Ramos (cell line): ENCODE measurements around the gene COL23A1.

Source experiments
- in situ Hi-C: fragments of 300-500 bp; cut with MboI; formaldehyde crosslinking; loops from one replicate; pipeline ENCODE4 v1.14.3; 2022; ENCODE audit warnings: low sequenced_read_pairs; ENCODE audit not compliant: unreplicated experiment

Gene COL23A1

DNA sequence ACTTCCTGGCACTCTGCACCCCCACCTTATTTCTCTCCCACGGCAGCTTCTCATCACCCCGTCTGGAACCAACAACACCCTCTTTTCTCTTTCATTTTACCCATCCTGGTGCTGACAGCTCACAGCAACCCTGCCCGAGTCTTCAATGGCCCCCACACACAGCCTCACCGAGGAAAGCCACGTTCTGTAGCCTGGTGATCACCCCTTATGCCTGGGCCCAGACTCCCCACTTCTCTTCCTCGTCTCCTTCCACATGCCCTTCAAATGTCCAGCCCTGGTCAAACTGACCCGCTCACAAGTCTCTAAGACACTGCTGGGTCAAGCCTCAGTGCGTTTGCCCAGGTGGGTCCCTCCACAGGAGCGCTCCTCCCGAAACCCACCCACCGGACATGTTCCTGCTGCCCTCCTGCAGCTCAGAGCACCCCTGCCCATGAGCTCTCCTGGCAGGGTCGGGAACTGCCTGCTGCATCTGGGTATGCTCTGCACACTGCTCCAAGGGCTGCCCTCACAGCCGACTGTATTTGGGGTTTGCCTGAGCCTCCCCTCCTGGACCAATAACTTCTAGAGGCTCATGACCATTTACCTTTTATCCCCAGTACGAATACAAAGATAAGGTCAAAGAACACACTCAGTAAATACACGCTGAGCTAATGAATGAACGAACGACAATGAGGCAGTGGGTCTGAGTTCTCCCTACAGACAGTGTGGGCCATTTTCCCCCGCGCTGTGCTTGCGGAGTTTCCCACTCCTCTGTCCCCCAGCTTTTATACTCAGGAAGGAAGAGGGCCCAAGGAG is 202.9 kb downstream of the COL23A1 start:
- in situ Hi-C loops, result no loop called here

DNA sequence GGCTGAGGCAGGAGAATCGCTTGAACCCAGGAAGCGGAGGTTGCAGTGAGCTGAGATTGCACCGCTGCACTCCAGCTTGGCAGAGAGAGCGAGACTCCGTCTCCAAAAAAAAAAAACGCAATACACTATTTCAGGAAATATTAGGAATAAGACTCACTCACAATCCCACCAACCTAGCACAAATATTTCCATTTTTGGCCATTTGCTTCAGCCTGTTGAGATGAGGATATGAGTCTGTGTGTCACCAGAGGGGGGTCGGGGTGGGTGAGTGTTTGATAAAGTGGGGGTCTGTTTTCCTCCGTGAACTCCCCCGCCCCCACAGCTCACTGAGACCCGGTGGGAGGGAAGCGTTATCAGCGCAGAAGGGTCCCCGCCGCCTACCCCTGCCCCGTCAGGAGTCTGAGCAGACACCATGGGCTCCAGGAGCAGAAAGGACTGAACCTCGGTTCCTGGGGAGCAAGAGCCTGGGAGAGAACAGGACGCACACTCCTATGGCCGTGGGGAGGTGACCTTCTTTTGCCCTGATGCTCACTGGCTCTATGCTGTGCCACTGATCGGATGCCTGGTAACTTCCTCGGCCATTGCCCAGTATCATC is 203.8 kb downstream of the COL23A1 start:
- in situ Hi-C loops, result no loop called here

DNA sequence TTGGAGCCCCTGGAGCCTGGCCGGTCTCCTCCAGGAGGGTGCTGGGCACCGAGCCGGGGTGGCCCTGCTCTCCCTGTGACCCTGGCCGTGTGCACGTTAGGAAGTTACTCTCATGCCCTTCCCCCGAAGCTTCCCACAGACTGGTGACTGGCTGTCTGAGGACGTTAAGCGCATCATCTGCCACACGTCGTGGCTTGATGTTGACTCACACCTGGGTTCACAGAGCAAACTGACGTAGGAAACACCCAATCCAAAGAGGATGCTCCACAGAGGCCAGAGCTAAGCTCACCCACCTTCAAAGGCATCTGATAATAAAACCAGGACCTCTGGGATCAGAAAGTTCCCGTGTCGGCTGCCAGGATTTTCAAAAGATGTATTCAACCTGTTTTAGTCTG is 204.7 kb downstream of the COL23A1 start:
- in situ Hi-C loops, result no loop called here

DNA sequence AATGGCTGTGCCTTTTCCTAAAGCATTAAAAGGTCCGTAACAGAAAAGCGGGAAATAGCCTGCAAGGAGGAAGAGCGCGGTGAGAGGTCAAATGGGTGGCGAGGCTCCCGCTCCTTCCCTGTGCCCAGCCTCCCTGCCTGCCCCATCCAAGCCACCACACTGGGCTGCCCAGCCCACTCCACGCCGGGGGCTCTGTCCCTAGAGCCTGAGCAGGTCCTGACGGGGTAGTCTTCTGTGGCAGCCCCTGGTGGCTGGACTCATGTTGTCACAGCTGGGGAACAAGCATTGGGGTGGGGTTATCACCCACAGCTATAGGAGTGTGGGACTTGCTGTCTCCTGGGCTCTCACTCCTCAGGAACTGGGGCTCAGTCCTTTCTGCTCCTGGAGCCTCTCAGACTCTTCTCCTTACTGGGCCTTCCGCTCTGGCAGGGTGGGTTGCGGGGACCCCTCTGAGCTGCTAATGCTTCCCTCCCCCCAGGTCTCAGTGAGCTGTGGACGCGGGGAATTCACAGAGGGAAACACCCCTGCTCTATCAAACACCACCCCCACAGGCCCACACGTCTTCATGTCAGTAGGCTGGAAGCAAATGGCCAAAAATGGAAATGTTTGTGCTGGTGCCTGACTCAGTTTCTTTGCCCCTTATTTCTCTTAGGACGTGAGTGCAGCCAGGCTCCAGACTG is 205.2 kb downstream of the COL23A1 start:
- in situ Hi-C loops, result no loop called here

DNA sequence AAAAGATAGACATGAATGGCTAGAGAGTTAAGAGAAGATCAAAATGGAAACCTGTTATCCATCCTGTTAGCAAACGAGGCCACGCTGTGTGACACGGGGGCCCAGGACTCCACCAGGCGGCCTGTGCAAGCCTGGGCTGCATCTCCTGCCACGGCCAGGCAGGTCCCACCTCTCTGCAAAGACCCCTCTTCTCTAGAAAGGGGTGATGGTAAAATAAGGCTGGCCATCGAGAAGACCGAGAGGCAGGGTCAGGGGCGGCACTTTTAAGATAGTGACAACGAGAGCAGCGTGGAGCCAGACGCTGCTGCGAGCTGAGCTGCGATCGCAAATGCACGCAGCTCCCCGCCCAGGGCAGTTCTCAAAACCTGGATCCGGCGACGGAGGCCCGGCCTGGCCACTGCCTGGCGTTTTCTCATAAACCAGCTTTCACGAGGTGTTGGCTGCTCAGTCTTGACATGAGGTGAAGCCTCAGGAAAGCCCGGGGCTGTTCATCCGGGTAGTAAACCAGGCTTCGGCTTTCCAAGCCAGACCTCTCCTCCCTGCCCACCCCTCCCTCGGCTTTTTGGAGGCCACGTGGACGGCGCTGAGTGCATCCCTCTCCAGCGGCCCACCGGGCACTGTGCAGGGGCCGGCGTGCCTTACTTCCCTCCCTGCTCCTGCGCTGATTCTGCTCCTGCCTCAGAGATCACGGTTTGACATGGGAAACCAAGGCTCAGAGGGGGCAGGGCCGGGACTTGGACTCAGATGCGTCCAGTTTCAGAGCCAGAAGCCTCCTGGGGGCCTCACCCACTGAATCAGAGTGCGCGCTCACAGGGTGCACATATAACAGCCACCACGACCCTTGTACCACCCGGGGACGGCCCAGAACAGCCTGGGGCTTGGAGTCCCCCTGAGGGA is 206.0 kb downstream of the COL23A1 start:
- in situ Hi-C loops, result no loop called here

DNA sequence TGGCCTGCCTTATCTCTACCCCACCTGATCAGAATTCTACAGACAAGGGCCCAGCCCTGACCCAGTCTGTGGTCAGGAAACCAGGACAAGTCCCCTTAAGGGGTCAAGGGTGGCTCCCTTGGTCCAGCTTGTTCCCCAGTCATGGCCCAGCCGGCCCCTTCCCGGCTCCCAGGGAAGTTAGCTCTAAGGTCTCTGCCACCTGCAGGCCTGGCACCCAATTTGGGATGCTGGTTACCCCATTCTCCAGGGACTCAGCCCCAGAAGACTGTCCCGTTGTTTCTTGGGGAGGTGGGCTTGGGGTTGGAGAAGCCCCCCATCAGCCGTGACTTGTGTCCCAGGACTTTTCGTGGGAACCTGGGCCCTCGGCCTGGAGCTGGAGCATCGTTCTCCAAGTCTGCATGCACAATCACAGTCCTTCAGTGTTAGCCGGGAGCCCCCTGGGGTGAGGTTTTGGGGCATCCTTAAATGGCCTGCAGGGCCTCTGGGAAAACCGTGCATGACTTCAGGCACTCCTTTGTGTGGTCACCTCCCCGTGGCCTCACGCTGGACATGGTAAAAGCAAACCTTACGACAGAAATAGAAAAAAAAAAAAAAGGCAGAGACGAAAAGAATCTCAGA is 206.8 kb downstream of the COL23A1 start:
- in situ Hi-C loops, result no loop called here

DNA sequence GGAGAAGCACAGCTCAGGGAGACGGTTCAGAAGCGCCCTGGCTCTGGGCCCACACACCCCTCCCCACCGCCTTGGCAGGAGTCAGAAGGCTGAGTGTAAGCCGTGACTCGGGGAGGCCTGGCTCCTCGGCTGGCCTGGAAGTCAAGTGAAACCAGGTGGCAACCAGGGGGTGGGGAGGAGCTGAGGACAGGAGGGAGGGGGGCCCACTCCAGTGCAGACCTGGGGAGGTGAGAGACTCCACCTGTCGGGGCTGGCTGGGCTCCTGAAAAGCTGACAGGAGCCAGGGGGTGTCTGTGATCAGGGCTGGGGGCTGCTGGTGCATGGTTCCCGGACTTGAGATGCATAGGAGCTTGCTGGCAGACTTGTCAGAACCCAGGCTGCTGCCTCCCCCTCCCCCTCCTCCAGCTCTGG is 207.4 kb downstream of the COL23A1 start:
- in situ Hi-C loops, result no loop called here

DNA sequence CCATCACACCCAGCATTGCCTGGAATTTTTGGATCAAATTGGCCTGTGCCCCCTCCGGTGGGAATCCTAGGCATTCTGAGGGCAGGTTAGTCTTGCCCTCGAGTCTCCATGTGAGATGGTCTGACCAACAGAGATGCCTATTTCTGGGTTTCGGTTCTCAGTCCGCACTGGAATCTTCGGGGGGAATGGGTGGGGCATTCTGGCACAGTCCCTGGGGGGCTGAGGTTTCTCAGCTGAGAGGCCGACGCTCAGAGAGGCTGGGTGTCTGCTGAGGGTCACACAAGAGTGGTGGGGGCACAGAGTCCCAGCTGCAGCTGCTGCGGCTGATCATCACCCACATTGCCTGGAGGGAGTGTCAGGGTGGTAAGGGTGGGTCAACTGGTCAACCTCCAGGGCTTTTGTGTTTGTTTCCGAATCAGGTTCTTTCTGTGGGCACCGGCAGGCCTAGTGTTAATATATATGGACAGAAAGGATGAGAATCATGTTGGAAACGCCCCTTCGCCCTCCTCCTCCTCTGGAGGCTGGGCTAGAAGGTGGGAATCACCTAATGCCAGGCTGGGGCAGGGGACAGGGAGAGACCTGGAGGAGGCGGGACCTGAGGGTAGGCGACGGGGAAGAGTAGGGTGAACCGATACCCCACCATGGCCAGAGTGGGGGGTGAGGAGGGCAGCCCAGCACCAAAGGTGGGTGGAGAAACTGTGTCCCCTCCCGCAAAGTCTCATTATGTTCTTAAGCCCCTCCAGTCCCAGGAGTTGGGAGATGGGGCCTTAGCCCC is 208.1 kb downstream of the COL23A1 start:
- in situ Hi-C loops, result no loop called here

DNA sequence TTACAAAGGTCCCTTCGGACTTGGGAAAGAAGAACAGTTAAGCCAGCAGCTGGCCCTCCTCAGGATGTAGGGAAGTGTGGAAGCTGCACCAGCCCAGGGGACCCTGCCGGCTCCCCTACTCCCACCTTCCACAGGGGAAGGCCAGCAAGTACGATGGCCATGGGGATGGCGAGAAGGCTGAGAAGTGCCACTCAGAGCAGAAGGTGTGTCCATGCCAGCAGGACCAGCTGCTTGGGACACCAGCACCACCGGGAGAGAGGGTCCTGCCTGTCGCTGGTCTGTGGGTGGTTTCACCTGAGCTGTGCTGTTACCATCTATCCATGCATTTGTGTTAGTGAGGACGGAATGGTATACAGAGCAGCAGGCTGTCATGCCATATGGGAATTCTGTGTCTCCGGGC is 209.0 kb downstream of the COL23A1 start:
- in situ Hi-C loops, result no loop called here

DNA sequence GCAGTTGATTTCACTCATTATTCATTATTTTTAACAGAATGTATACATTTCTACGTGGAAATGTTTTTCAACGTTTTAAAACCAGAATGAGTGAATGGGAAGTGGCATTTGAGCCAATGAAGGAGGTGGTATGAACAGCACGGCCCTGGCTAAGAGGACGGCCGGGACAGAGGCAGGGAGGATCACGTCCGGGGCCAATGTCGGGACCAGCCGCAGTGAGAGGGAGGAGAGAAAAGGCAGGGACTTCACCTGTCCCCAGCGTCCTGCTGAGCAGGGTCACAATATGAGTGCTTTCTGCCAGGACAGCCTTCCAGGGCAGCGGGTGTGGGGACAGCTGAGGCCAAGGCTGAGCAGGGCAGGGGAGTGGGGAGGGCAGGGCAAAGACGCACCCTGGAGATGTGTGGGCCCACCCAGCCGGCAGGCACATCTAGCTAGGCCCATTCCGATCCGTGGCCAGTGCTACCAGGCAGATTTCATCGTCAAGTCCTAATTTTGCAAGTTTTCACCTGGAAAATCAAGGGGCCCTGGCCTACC is 209.6 kb downstream of the COL23A1 start:
- in situ Hi-C loops, result no loop called here

DNA sequence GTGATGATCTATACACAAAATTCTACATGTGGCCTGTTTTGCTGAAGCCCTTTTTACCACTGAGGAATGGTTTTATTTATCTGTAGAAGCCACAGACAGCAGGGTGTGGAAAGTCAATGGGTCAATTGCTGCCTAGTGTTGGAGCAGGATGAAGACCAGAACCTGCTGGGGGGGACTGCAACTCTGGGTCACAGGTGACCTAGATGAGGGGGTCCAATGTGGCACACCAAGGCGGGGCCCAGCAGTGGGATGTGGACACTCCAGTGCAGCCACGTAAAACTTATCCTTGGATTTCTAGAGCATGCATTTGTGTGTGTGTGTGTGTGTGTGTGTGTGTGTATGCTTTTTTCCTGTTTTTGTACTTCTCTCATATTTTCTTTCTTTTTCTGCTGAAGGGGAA is 210.1 kb downstream of the COL23A1 start:
- in situ Hi-C loops, result no loop called here

DNA sequence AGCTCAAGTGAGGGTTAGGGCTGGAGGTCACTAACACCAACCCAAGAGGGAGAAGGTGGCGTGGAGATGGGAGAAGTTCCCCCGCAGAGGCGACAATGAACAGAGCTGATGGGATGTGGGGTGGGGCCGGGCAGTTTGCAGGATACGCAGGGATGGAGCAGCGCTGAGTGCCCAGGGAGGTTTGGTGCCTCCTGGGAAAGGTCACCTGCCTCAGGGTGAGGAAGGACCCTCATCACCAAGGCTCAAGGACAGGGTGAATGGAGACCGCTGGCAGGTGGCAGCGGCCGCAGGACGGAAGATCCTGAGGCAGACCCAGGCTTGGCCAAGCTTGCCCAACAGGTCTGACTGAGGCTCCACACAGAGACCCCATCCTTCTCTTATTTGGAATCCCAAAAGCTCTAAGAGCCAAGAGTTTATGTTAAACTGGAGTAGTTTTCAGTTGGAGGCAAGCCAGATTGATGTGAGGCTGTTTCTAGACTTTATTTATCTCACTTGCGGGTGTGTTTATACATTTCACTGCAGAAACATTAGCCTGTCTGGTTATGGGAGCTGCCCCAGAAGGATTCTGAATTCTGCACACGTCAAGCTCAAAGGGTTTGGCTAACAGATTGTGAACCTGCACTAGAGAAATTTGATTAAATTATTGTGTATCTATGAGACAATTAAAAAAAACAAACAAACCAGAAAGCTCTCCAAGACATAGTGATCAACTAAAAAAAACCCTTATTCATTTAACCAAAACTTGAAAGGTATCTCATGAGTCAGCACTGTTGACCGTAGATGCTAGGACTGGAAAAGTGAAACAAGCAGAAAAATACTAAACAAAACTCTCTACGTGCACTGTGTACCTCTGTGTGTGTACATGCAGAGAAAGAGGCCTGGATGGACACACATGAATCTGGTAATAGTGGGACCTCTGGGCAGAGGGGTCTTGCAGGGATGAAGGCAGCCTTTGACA is 211.4 kb downstream of the COL23A1 start:
- in situ Hi-C loops, result no loop called here

DNA sequence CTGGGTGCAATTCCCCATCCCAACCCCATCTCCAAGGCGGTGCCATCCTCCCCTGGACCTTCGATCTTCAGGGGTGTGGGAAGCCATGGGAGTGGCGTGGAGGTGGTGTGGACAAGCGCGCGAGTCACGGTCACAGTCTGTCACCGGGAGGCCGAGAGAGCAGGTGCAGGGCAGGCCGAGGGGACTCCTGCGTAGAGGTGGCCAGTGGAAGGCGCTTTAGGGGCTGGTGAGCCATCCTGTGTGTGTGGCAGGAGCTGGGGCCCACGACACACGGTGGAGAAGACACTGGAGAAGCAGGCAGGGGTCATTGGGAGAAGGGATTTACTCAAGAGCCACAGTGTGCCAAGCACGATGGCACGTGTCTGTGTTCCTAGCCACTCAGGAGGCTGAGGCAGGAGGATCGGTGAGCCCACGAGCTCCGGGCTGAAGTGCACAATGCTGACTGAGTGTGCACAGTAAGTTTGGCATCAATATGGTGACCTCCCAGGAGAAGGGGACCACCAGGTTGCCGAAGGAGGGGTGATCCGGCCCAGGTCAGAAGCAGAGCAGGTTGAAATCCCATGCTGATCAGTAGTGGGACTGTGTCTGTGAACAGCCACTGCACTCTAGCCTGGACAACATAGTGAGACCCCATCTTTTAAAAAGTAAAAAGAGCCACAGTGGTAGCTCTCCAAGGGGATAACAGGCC is 212.5 kb downstream of the COL23A1 start:
- in situ Hi-C loops, result no loop called here

DNA sequence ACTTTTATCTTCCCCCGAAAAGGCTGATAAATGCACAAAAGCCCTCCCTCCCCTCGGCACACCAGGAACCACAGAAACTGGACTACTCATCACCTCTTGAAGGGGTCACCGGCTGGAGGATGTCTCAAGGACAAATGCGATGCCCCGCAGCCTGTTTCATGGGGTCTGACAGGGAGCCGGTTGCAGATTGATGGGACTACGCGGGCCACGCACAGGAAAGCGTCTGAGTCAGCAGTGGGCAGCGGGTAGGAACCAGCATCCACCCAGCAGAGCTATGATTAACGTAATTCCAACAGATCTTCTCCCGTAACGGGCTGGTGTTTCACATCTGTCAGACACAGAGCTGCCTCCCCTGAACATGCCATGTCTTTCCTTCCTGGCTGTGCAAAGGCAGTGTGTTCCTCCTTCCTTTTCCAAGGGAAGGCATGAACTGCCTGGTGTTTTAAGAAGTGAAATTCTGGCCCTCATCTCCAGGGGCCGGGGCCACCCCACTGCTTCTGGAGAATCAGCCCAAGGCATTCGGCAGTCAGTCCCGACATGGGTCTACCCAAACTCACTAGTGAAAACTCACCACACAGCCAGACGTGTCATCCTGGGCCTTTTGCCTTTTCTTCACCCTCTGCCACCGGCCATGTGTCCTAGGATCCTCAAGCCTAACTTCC is 213.1 kb downstream of the COL23A1 start:
- in situ Hi-C loops, result no loop called here

DNA sequence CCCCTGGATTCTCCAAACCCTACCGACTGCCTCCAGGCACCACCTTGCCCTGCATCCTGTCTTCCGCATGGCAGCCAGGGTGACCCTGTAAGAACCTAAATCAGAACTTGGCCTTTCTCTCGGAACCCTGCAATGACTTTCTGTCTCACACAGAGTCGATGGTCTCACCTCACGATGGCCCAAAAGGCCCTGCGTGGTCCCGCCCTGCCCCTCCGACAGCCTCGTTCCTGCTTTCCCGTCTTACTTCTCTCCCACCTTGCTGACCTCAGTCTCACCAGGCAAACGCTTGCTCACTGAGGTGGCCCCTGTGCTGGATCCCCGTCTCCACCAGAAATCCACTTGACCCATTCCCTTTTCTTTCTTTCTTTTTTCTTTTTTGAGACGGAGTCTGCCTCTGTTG is 214.8 kb downstream of the COL23A1 start:
- in situ Hi-C loops, result no loop called here

DNA sequence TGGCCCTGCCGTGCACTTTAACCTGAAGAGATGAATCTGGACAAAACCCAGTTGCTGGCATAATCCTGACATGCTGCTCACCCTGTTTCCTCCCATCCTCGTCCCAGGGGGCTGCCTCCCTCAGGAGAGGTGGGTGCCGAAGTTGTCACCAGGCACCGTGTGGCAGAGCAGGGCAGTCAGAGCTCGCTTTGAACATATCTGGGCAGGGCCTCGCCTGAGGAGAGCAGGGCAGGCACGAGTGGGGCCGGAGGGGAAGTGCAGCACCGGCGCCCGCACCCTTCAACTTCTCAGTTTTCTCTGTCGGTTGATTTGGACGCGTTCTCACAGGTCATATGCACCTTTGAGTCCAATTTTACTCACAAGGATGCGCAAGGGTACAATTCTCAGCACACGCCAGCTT is 216.5 kb downstream of the COL23A1 start:
- in situ Hi-C loops, result no loop called here

DNA sequence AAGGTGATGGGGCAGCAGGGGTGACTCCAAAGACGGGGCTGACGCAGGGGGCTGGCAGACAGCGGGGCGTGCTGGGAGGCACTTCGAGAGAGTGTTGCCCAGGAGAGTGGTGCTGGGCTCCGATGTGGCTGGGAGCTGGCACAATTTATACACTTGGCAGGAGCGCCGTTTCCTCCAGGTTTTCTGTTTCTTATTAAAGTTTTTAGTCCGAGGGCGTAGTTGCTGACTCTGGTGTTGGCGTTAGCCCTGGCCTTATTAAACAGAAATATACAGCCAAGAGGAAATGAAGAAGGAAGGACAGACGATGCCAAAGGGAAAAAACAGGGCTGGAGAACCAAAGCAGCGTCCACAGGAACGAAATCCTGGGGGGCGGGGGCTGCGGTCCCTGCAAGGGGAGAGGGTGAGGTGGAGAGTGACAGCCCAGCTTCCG is 218.0 kb downstream of the COL23A1 start:
- in situ Hi-C loops, result no loop called here
